Right lung (tissue), 5 donors: ENCODE data around the gene BBLN. TPM values are rescaled to one million over a fixed set of nuclear protein-coding genes. Genes with fewer than 3 reads are reported as not detected.
"Not testable (repeated sequence)": the region's sequence is repeated elsewhere in the genome, so short reads cannot be mapped to it uniquely, and the experiment has no call there.

Experiments
- DNase-seq, 2 donors: peaks; one replicate each; pipeline ENCODE4 v3.0.0-alpha.2; 2013
- polyA plus RNA-seq, 5 donors: library from polyadenylated mRNA; unstranded; fragments of 120-200 nt; gene quantifications; one replicate each; pipeline versions ENCODE4 v1.2.1 to v1.2.3, GENCODE V29; 2013; ENCODE audit warnings: inconsistent platforms in 1 of 5, low replicate concordance in 1 of 5; ENCODE audit not compliant: insufficient read length in 5 of 5, insufficient read depth in 1 of 5

Gene BBLN
- polyA plus RNA-seq, 5 donors, result 22.0 to 60.2 (median 33.4) TPM

GRCh38 chr9:128161215-128161902 lies 1.3 kb downstream of the BBLN start:
- DNase-seq, result no peak

DNA sequence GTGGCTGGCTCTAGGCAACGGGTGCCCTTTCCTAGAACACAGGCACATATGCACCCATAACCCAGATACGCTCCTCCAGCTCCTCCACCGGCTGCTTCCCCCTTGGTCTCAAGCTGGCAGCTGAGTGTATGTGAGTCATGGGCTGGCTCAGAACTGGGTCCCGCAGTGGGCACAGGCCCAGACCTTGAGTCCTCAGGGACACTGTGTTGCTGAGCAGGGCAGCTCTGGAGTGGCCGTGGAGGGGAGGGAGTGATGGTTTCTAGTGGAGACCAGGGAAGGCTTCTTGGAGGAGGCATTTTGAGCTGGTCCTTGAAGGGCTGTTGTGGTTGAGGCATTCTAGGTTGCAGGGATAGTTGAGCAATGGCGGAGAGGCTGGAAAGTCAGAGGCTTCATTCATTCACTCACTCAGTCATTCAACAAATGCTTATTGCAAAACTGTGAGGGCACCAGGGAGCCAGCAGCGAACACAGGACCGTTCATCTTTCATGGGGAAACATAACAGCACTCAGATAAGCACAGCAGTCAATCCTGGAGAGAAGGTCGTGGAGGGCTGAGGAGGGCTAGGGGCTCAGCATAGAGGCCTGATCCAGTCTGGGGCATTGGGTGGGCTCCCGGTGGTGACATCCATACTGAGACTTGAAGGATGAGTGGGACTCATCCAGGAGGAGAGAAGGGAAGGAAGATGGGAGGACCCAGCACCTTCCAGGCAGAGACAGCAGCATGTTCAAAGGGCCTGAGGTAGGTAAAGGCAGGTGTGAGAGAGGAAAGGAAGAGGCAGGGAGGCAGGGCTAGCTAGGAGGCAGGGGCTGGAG lies 2.4 kb downstream of the BBLN start:
- DNase-seq, result no peak

GRCh38 chr9:128163027-128163515 lies 3.0 kb downstream of the BBLN start:
- DNase-seq, result no peak

- no peak for DNase-seq
These were observed 3.6 kb downstream of the BBLN start for GRCh38 chr9:128163523-128164306.

GRCh38 chr9:128164307-128164885 lies 4.3 kb downstream of the BBLN start:
- DNase-seq, result no peak

DNA sequence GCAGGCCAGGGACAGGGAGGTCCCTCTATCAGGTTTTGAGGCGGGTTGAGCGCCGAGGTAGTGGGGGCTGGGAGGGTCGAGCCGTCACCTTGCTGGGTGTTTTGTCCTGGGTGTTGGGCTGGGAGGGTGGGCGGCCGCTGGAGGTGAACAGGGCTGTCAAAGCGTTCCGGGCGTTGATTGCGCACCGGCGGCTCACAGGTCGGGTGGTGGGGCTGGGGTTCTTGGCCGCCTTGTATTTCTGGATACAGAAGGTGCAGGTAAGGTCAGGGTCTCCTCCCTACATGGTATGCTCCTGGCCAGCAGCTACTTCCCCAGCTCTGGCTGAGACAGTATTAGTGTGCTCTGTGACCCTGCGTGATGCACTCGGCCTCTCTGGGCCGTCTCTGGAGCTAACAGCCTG lies 6.1 kb downstream of the BBLN start:
- DNase-seq, result no peak

GRCh38 chr9:128167209-128167608 lies 7.1 kb downstream of the BBLN start:
- DNase-seq, result no peak

GRCh38 chr9:128168731-128169308 lies 8.8 kb downstream of the BBLN start:
- no peak for DNase-seq

- no peak for DNase-seq
These were observed 9.4 kb downstream of the BBLN start for GRCh38 chr9:128169492-128169891.

DNA sequence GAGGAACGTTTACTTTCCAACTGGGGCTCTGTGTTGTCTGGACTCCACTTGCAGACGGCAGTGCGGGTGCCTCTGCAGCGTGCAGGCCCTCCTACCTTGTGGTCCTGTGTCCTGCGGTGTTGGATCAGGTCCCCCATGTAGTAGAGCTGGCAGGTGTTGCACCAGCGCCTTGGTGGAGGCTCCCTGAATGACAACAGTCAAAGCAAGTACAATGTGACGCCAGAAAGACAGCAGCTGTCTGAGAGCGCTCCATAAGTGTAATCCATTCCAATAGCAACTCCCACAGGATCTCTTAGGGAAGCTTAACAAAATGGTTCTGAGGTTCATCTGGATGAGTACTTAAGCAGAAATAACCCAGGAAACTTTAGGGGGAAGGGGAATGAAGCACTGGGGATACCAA lies 9.9 kb downstream of the BBLN start:
- DNase-seq, result no peak

- no peak for DNase-seq
These were observed 14.0 kb downstream of the BBLN start for GRCh38 chr9:128174062-128174461.

- DNase-seq, result no peak
These were observed 15.1 kb downstream of the BBLN start for GRCh38 chr9:128175102-128175563.

GRCh38 chr9:128175726-128176125 lies 15.7 kb downstream of the BBLN start:
- DNase-seq, result no peak

GRCh38 chr9:128178806-128179431 lies 18.9 kb downstream of the BBLN start:
- no peak for DNase-seq

GRCh38 chr9:128180001-128180400 lies 19.9 kb downstream of the BBLN start:
- DNase-seq, result no peak

GRCh38 chr9:128180447-128180846 lies 20.4 kb downstream of the BBLN start:
- no peak for DNase-seq

DNA sequence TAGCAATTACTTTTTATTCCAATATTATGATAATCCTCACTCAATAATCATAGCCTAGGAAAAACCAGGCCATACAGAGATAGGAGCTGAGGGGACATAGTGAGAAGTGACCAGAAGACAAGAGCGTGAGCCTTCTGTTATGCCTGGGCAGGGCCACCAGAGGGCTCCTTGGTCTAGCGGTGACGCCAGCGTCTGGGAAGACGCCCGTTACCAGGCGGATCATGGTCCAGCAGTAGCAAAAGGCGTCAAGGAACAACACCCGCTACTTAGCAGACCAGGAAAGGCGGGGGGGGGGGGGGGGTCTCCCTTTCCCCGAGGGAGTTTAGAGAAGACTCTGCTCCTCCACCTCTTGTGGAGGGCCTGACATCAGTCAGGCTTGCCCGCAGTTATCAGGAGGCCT lies 21.4 kb downstream of the BBLN start:
- not testable (repeated sequence) for DNase-seq

GRCh38 chr9:128182893-128183588 lies 23.0 kb downstream of the BBLN start:
- DNase-seq, result no peak

DNA sequence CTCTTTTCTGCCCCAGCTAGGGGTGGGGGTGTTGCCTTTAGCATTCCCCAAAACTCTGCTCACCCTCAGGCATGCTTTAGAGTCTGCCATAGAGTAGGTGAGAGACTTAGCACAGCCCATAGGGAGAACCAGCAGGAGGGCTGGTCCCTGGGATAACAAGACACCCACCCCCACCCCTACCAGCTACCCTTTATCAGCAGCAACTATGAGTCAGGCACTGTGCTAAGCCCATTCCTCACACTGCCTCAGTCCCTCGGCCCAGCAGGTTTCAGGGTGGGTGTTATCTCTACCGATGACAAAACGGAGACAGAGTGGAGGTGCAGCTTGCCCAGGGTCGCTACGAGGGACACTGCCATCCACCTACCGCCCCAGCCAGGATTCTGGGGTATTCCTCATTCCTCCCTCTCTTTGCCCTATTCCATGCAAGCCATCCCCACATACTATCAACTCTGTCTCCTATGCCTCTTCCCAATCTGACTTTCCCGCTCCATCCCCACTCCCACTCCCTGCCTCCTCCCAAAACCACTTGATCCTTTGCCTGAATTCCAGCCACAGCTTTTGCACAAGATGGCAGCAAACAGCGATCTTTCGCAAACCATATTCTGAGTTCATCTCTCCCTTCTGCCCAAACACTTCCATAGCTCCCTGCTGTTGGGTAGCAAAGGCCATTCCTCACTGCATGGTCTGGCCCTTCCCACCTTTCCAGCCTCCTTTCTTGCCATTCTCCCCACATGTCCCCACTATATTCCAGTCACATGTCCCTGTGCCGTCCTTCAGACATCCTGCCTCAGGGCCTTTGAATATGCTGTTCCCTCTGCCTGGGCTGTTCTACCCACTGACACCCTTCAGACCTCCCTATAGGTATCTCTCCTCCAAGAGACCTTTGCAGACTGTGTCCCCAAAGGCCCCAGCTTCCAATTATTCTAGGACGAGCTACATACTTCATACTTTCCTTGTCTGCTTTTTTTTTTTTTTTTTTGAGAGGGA lies 26.2 kb downstream of the BBLN start:
- no peak for DNase-seq
